SK-N-MC (cell line): ENCODE measurements around the gene SRP9.

Experiments used
- EZH2 ChIP-seq: fragments of 200-600 bp; sonication (generic); IDR thresholded peaks from one replicate; pipeline ENCODE4 v1.6.1; 2017; ENCODE audit warnings: antibody characterized with exemption
- POLR2AphosphoS5 ChIP-seq: IDR thresholded peaks from 2 replicates; pipeline ENCODE4 v1.6.1; 2012; ENCODE audit warnings: mild to moderate bottlenecking, low read depth, low read length, borderline replicate concordance

DNA sequence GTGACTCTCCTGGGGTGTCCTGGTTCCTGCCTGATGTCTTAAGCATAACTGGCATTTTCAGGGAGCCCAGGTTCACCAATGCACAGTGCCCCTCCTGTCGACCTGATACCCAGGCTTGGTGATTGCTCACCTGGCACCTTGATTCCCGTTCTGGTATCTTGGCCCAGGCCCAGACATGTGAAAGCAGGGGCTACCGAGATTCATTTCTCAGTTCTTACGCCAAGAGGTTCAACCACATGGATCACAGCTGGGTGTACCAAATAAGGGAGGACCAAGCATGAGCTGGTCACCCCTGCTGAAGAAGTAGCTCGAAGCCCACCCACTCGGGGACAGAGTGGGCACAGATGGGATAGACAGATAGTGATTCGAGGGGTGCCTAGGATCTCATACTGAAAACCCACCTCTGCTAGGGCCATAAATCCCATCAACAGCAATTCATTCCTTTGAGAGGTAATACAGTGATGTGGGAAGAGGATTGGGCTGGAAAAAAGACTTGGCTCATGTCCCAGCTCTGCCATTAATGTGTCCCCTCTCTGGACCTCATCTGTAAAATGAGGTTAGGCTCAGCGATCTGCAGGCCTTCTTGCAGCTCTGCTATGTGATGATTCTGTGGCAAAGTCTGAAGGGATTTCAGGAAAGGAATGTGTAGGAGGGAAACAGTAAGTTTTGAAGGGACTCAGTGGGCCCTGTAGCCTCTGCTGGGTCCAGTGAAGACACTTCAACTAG lies 35.0 kb downstream of the SRP9 start:
- no peak for TF ChIP-seq EZH2
- no peak for TF ChIP-seq POLR2AphosphoS5
